ENCODE results near the gene MACROD2. TPM values are rescaled to one million over a fixed set of nuclear protein-coding genes. Genes with fewer than 3 reads are reported as not detected.

The MACROD2 gene
- total RNA-seq, 1 donor from 2014 or later, result 2.4 TPM

DNA sequence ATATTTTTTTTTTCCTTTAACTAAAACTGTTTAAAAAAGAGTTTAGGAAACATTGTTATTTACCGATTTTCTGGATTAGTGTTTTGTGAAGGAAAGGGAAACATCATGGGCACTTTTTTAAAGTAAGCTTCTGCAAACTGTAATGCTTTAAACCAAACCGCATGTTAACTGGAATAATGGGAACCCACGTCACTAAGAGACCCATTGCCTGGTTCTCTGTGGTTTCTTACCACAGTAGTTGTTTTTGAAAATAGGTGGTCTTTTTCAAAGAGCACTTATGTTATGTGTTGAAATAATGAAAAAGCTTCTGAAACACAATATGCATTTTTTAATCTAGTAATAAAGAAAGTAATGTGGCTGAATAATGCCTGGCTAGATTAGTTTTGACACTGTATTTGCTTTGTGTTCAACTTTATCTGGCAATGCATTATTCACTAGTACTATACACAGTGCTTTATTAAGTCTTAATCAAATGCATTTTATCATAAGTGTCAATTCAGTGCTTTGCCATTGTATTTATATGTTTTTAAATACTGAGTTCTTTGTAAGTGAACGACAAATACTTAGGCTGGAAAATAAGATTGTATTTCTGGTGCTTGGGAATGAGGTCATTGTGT lies 1096.2 kb downstream of the MACROD2 start:
- no peaks in the 10 kb centered on the region for H3K4me1 Mint-ChIP-seq (ENCODE audit: low read depth, unreplicated experiment)

DNA sequence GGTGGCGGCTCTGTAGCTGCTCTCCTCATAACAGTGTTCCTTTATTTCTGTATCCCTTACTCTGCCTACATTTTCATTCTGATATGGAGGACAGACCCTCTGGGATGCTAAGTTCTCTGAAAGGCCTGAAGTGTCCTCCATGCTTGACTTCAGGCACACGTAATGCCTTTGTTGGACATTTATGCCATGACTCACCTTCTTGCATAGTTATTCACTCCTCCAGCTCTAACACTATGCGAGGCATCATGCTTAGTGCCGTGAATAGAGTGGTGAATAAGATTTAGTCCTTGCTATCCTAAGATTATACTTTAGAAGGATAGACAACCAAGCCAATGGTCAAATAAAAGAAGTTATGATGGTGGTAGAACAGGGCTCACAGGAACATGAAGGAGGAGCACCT lies 1103.0 kb downstream of the MACROD2 start:
- no peak overlapping the region for H3K4me2 ChIP-seq (ENCODE audit: low read length)
- no peaks in the 10 kb centered on the region for H3K9me3 ChIP-seq (ENCODE audit: insufficient read depth, low read depth, low read length)
- no peak overlapping the region for H3K4me3 ChIP-seq (ENCODE audit: insufficient read depth, low read depth, low read length)
- H3K9me3 Mint-ChIP-seq (ENCODE audit: unreplicated experiment), result no peaks in the 10 kb centered on the region
- H3K27me3 Mint-ChIP-seq (ENCODE audit: low read depth, unreplicated experiment), result no peaks in the 10 kb centered on the region
- FAIRE-seq (no peak), DNase-seq (ENCODE audit: low read depth) (no peak)
- no peak overlapping the region for H3K9ac ChIP-seq (ENCODE audit: low read length)
- no peaks in the 10 kb centered on the region for H3K79me2 ChIP-seq (ENCODE audit: insufficient read depth, low read length)
- H3K4me3 Mint-ChIP-seq (ENCODE audit: unreplicated experiment), result no peak overlapping the region
- no peaks in the 10 kb centered on the region for H3K36me3 ChIP-seq (ENCODE audit: insufficient read depth, low read length)
- no peak overlapping the region for H3K27ac Mint-ChIP-seq (ENCODE audit: unreplicated experiment)
- H3K36me3 Mint-ChIP-seq (ENCODE audit: low read depth, unreplicated experiment), result no peaks in the 10 kb centered on the region
- no peaks in the 10 kb centered on the region for H4K20me1 ChIP-seq (ENCODE audit: insufficient read depth, low read length)
- peaks cover 15% of the 10 kb centered on the region for H3K4me1 Mint-ChIP-seq (ENCODE audit: low read depth, unreplicated experiment)
- TF ChIP-seq EZH2 (IDR thresholded peaks at IDR 0.05; ENCODE audit: insufficient read depth, low read length), result no peak
- TF ChIP-seq, protein P1, sequence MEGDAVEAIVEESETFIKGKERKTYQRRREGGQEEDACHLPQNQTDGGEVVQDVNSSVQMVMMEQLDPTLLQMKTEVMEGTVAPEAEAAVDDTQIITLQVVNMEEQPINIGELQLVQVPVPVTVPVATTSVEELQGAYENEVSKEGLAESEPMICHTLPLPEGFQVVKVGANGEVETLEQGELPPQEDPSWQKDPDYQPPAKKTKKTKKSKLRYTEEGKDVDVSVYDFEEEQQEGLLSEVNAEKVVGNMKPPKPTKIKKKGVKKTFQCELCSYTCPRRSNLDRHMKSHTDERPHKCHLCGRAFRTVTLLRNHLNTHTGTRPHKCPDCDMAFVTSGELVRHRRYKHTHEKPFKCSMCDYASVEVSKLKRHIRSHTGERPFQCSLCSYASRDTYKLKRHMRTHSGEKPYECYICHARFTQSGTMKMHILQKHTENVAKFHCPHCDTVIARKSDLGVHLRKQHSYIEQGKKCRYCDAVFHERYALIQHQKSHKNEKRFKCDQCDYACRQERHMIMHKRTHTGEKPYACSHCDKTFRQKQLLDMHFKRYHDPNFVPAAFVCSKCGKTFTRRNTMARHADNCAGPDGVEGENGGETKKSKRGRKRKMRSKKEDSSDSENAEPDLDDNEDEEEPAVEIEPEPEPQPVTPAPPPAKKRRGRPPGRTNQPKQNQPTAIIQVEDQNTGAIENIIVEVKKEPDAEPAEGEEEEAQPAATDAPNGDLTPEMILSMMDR (IDR thresholded peaks at IDR 0.05; ENCODE audit: insufficient read depth, low read depth, low read length), result no peak
- no peaks in the 10 kb centered on the region for H3K4me1 ChIP-seq (ENCODE audit: insufficient read depth, low read length)
- peak overlapping the region; percentile 4 for H2AFZ ChIP-seq (ENCODE audit: low read depth, low read length)
- no peaks in the 10 kb centered on the region for H3K27me3 ChIP-seq (ENCODE audit: insufficient read depth, low read length)
- no peak overlapping the region for H3K27ac ChIP-seq (ENCODE audit: low read depth, low read length)

More for the DNA sequence above, 1096.2 kb downstream of the MACROD2 start:
- DNase-seq (ENCODE audit: low read depth), result no peak
- no peak for FAIRE-seq
- Mint-ChIP-seq H3K27ac (ENCODE audit: unreplicated experiment) (no peak overlapping the region), H3K27me3 (ENCODE audit: low read depth, unreplicated experiment) (no peaks in the 10 kb centered on the region), H3K36me3 (ENCODE audit: low read depth, unreplicated experiment) (no peaks in the 10 kb centered on the region), H3K9me3 (ENCODE audit: unreplicated experiment) (no peaks in the 10 kb centered on the region), H3K4me3 (ENCODE audit: unreplicated experiment) (no peak overlapping the region)
- Histone ChIP-seq H4K20me1 (ENCODE audit: insufficient read depth, low read length) (no peaks in the 10 kb centered on the region), H3K4me2 (ENCODE audit: low read length) (no peak overlapping the region), H3K9me3 (ENCODE audit: insufficient read depth, low read depth, low read length) (no peaks in the 10 kb centered on the region), H3K79me2 (ENCODE audit: insufficient read depth, low read length) (no peaks in the 10 kb centered on the region), H3K4me1 (ENCODE audit: insufficient read depth, low read length) (no peaks in the 10 kb centered on the region), H3K9ac (ENCODE audit: low read length) (no peak overlapping the region), H3K36me3 (ENCODE audit: insufficient read depth, low read length) (no peaks in the 10 kb centered on the region), H2AFZ (ENCODE audit: low read depth, low read length) (no peak overlapping the region), H3K27ac (ENCODE audit: low read depth, low read length) (no peak overlapping the region), H3K4me3 (ENCODE audit: insufficient read depth, low read depth, low read length) (no peak overlapping the region), H3K27me3 (ENCODE audit: insufficient read depth, low read length) (no peaks in the 10 kb centered on the region)
- no peak for TF ChIP-seq EZH2 (IDR thresholded peaks at IDR 0.05; ENCODE audit: insufficient read depth, low read length)
- TF ChIP-seq, protein P1 (IDR thresholded peaks at IDR 0.05; ENCODE audit: insufficient read depth, low read depth, low read length), result no peak

DNA sequence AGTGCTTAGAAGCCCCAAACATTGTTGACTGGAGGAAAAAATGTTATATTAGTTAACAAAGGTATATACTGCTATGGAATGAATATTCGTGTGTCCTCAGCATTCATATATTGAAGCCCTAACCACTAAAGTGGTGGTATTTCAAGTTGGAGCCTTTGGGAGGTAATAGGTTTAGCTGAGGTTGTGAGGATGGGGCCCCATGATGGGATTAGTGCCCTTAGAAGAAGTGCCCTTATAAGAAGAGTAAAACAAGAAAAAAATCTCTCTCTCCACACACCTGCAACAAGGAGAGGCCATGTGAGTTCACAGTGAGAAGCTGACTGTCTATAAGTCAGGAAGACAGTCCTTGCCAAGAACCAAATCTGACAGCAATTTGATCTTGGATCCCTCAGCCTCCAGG lies 1103.8 kb downstream of the MACROD2 start:
- FAIRE-seq, result no peak

More for the DNA sequence above, 1103.8 kb downstream of the MACROD2 start:
- no peaks in the 10 kb centered on the region for H4K20me1 ChIP-seq (ENCODE audit: insufficient read depth, low read length)
- H3K4me3 ChIP-seq (ENCODE audit: insufficient read depth, low read depth, low read length), result no peak overlapping the region
- Mint-ChIP-seq H3K4me3 (ENCODE audit: unreplicated experiment) (no peak overlapping the region), H3K27ac (ENCODE audit: unreplicated experiment) (no peak overlapping the region), H3K4me1 (ENCODE audit: low read depth, unreplicated experiment) (peaks cover 15% of the 10 kb centered on the region), H3K27me3 (ENCODE audit: low read depth, unreplicated experiment) (no peaks in the 10 kb centered on the region), H3K9me3 (ENCODE audit: unreplicated experiment) (peaks cover 2% of the 10 kb centered on the region), H3K36me3 (ENCODE audit: low read depth, unreplicated experiment) (no peaks in the 10 kb centered on the region)
- no peaks in the 10 kb centered on the region for H3K9me3 ChIP-seq (ENCODE audit: insufficient read depth, low read depth, low read length)
- no peaks in the 10 kb centered on the region for H3K27me3 ChIP-seq (ENCODE audit: insufficient read depth, low read length)
- no peak overlapping the region for H3K9ac ChIP-seq (ENCODE audit: low read length)
- TF ChIP-seq EZH2 (IDR thresholded peaks at IDR 0.05; ENCODE audit: insufficient read depth, low read length), result no peak
- TF ChIP-seq, protein P1 (IDR thresholded peaks at IDR 0.05; ENCODE audit: insufficient read depth, low read depth, low read length), result no peak
- no peak for DNase-seq (ENCODE audit: low read depth)
- H3K4me1 ChIP-seq (ENCODE audit: insufficient read depth, low read length), result no peaks in the 10 kb centered on the region
- no peak overlapping the region for H3K27ac ChIP-seq (ENCODE audit: low read depth, low read length)
- no peaks in the 10 kb centered on the region for H3K79me2 ChIP-seq (ENCODE audit: insufficient read depth, low read length)
- H3K36me3 ChIP-seq (ENCODE audit: insufficient read depth, low read length), result no peaks in the 10 kb centered on the region
- no peak overlapping the region for H3K4me2 ChIP-seq (ENCODE audit: low read length)
- no peak overlapping the region for H2AFZ ChIP-seq (ENCODE audit: low read depth, low read length)
